SK-N-SH treated with all-trans-retinoic acid at 6 μM for 48 hours (cell line): Measurements from ENCODE around the gene PHETA2.

ENCODE experiments used
- ATAC-seq: fragments of 200-7000 bp; cut with Tn5 transposase; 3 replicates; pipeline ENCODE4 v1.9.1; 2020; ENCODE audit warnings: mild to moderate bottlenecking, moderate library complexity
- ARNTL ChIP-seq: fragments of 450-650 bp; formaldehyde crosslinking; IDR thresholded peaks from 2 replicates; pipeline ENCODE4 v1.5.0; 2020; ENCODE audit warnings: low read depth, mild to moderate bottlenecking, moderate library complexity, borderline replicate concordance
- BACH2 ChIP-seq: fragments of 250-450 bp; sonication (Bioruptor Pico); IDR thresholded peaks from 2 replicates; pipeline ENCODE4 v1.9.0; 2021; ENCODE audit warnings: mild to moderate bottlenecking, borderline replicate concordance
- CREB5 ChIP-seq: fragments of 250-450 bp; sonication (Bioruptor Pico); IDR thresholded peaks from 2 replicates; pipeline ENCODE4 v1.5.1; 2020; ENCODE audit warnings: low read depth, mild to moderate bottlenecking, moderate library complexity
- CSDC2 ChIP-seq: fragments of 250-450 bp; sonication (Bioruptor Pico); IDR thresholded peaks from 2 replicates; pipeline ENCODE4 v1.5.0; 2020; ENCODE audit warnings: mild to moderate bottlenecking, moderate library complexity
- ESRRG ChIP-seq: fragments of 250-450 bp; sonication (Bioruptor Pico); IDR thresholded peaks from 2 replicates; pipeline ENCODE4 v1.6.1; 2021; ENCODE audit warnings: mild to moderate bottlenecking
- GLIS3 ChIP-seq: fragments of 250-450 bp; sonication (Bioruptor Pico); IDR thresholded peaks from 2 replicates; pipeline ENCODE4 v1.5.0; 2020; ENCODE audit warnings: mild to moderate bottlenecking, moderate library complexity
- OSR1 ChIP-seq: fragments of 250-450 bp; sonication (Bioruptor Pico); IDR thresholded peaks from 2 replicates; pipeline ENCODE4 v1.8.0; 2022; ENCODE audit warnings: moderate library complexity, mild to moderate bottlenecking, inconsistent platforms
- PPARA ChIP-seq: fragments of 250-450 bp; sonication (Bioruptor Pico); IDR thresholded peaks from 2 replicates; pipeline ENCODE4 v1.5.0; 2020; ENCODE audit warnings: mild to moderate bottlenecking, borderline replicate concordance
- RARB ChIP-seq: fragments of 250-450 bp; sonication (Bioruptor Pico); IDR thresholded peaks from 2 replicates; pipeline ENCODE4 v1.8.0; 2021; ENCODE audit warnings: mild to moderate bottlenecking, moderate library complexity
- SNAI2 ChIP-seq: fragments of 250-450 bp; sonication (Bioruptor Pico); IDR thresholded peaks from 2 replicates; pipeline ENCODE4 v1.5.0; 2020; ENCODE audit warnings: mild to moderate bottlenecking, moderate library complexity
- TCF4 ChIP-seq: fragments of 250-450 bp; sonication (Bioruptor Pico); IDR thresholded peaks from 2 replicates; pipeline ENCODE4 v1.8.0; 2021; ENCODE audit warnings: mild to moderate bottlenecking, moderate library complexity, borderline replicate concordance
- TOX ChIP-seq: fragments of 250-450 bp; sonication (Bioruptor Pico); IDR thresholded peaks from 2 replicates; pipeline ENCODE4 v1.8.0; 2021; ENCODE audit warnings: mild to moderate bottlenecking, moderate library complexity, borderline replicate concordance
- TSHZ2 ChIP-seq: fragments of 250-450 bp; sonication (Bioruptor Pico); IDR thresholded peaks from 2 replicates; pipeline ENCODE4 v1.5.0; 2020; ENCODE audit warnings: mild to moderate bottlenecking, moderate library complexity
- ZC3H10 ChIP-seq: fragments of 250-450 bp; sonication (Bioruptor Pico); IDR thresholded peaks from 2 replicates; pipeline ENCODE4 v1.5.1; 2021; ENCODE audit warnings: mild to moderate bottlenecking, moderate library complexity
- ZFP3 ChIP-seq: fragments of 250-450 bp; sonication (Bioruptor Pico); IDR thresholded peaks from 2 replicates; pipeline ENCODE4 v1.5.0; 2020; ENCODE audit warnings: mild to moderate bottlenecking, moderate library complexity
- ZFP30 ChIP-seq: fragments of 450-650 bp; formaldehyde crosslinking; IDR thresholded peaks from 2 replicates; pipeline ENCODE4 v1.5.0; 2022; ENCODE audit warnings: mild to moderate bottlenecking, moderate library complexity
- ZNF565 ChIP-seq: fragments of 450-650 bp; formaldehyde crosslinking; conservative IDR thresholded peaks from 2 replicates; pipeline ENCODE4 v1.5.0; 2020; ENCODE audit warnings: low read depth, mild to moderate bottlenecking, moderate library complexity
- ZNF8 ChIP-seq: fragments of 450-650 bp; formaldehyde crosslinking; IDR thresholded peaks from 2 replicates; pipeline ENCODE4 v1.5.0; 2020; ENCODE audit warnings: mild to moderate bottlenecking, moderate library complexity
- TF ChIP-seq, protein P1 (sequence below): fragments of 250-450 bp; sonication (Bioruptor Pico); IDR thresholded peaks from 2 replicates; pipeline ENCODE4 v1.8.0; 2021; ENCODE audit warnings: low read depth, mild to moderate bottlenecking, moderate library complexity, borderline replicate concordance
- TF ChIP-seq, protein P2 (sequence below): fragments of 250-450 bp; sonication (Bioruptor Pico); IDR thresholded peaks from 2 replicates; pipeline ENCODE4 v1.8.0; 2020; ENCODE audit warnings: mild to moderate bottlenecking, moderate library complexity, borderline replicate concordance

The PHETA2 gene

GRCh38 chr22:42090596-42091454, 16.8 kb downstream of the PHETA2 start, which contains the start of gene NDUFA6:
TSS of gene NDUFA6 (minus strand) at chr22:42090772. CDS start at chr22:42090744, 28 bp downstream.
- peak; percentile 96 for ATAC-seq
- TF ChIP-seq ZC3H10 (CRISPR knock-in tag) (no peak), RARB (CRISPR knock-in tag) (no peak), TSHZ2 (CRISPR knock-in tag) (no peak), TOX (CRISPR knock-in tag) (no peak), CSDC2 (CRISPR knock-in tag) (no peak), ESRRG (CRISPR knock-in tag) (no peak), ZNF565 (CRISPR knock-in tag) (no peak), BACH2 (CRISPR knock-in tag) (no peak), TCF4 (CRISPR knock-in tag) (no peak), ARNTL (CRISPR knock-in tag) (no peak), CREB5 (CRISPR knock-in tag) (no peak), ZFP30 (CRISPR knock-in tag) (no peak), ZNF8 (CRISPR knock-in tag) (no peak), OSR1 (no peak)
- TF ChIP-seq, protein P1, sequence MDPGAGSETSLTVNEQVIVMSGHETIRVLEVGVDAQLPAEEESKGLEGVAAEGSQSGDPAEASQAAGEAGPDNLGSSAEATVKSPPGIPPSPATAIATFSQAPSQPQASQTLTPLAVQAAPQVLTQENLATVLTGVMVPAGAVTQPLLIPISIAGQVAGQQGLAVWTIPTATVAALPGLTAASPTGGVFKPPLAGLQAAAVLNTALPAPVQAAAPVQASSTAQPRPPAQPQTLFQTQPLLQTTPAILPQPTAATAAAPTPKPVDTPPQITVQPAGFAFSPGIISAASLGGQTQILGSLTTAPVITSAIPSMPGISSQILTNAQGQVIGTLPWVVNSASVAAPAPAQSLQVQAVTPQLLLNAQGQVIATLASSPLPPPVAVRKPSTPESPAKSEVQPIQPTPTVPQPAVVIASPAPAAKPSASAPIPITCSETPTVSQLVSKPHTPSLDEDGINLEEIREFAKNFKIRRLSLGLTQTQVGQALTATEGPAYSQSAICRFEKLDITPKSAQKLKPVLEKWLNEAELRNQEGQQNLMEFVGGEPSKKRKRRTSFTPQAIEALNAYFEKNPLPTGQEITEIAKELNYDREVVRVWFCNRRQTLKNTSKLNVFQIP (CRISPR knock-in tag): no peak
- TF ChIP-seq, protein P2, sequence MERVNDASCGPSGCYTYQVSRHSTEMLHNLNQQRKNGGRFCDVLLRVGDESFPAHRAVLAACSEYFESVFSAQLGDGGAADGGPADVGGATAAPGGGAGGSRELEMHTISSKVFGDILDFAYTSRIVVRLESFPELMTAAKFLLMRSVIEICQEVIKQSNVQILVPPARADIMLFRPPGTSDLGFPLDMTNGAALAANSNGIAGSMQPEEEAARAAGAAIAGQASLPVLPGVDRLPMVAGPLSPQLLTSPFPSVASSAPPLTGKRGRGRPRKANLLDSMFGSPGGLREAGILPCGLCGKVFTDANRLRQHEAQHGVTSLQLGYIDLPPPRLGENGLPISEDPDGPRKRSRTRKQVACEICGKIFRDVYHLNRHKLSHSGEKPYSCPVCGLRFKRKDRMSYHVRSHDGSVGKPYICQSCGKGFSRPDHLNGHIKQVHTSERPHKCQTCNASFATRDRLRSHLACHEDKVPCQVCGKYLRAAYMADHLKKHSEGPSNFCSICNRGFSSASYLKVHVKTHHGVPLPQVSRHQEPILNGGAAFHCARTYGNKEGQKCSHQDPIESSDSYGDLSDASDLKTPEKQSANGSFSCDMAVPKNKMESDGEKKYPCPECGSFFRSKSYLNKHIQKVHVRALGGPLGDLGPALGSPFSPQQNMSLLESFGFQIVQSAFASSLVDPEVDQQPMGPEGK: no peak
- TF ChIP-seq, all 23 proteins: peak for 0

- no peak for ATAC-seq
- TF ChIP-seq CSDC2 (CRISPR knock-in tag) (no peak), TSHZ2 (CRISPR knock-in tag) (no peak), BACH2 (CRISPR knock-in tag) (no peak)
Observed at GRCh38 chr22:42091455-42091782, 17.4 kb downstream of the PHETA2 start.

GRCh38 chr22:42101199-42101598, 27.2 kb downstream of the PHETA2 start:
- ATAC-seq: no peak
- TF ChIP-seq, protein P1 (CRISPR knock-in tag): no peak
- TF ChIP-seq PPARA (CRISPR knock-in tag): no peak
- no peak for TF ChIP-seq ZFP3
- TF ChIP-seq TSHZ2 (CRISPR knock-in tag): no peak
- no peak for TF ChIP-seq CSDC2 (CRISPR knock-in tag)
- no peak for TF ChIP-seq OSR1
- TF ChIP-seq ZNF8 (CRISPR knock-in tag): no peak
- TF ChIP-seq SNAI2 (CRISPR knock-in tag): no peak
- no peak for TF ChIP-seq ARNTL (CRISPR knock-in tag)
- TF ChIP-seq GLIS3: no peak
- TF ChIP-seq TOX (CRISPR knock-in tag): no peak
